ENCODE results near the gene STK10.

GRCh38 chr5:172002840-172003512 is 185.0 kb downstream of the STK10 start:
- TF ChIP-seq CTCF (IDR thresholded peaks at IDR 0.05) (no peak), POLR2A (IDR thresholded peaks at IDR 0.05) (no peak), EP300 (IDR thresholded peaks at IDR 0.05) (no peak)

All from stomach (tissue), 4 donors.